IMR-90 (cell line): Measurements from ENCODE around the gene SRGAP3. TPM values are rescaled to one million over a fixed set of nuclear protein-coding genes. Genes with fewer than 3 reads are reported as not detected.

ENCODE experiments used
- ATAC-seq: fragments of 200-7000 bp; cut with Tn5 transposase; 2 replicates; pipeline ENCODE4 v1.9.1; 2020; ENCODE audit warnings: low read depth, mild to moderate bottlenecking, moderate library complexity
- BruUV-seq: library from RNA; stranded (reverse); fragments of 400-500 nt; replicated peaks from 2 replicates; lab custom pipeline; 2021; lab: Mats Ljungman, UMichigan
- CTCF ChIA-PET: fragments of 300-600 bp; formaldehyde crosslinking; extraction: SDS; loops from one replicate; lab custom pipeline; 2021; ENCODE audit warnings: antibody characterized with exemption; lab: Yijun Ruan, JAX
- POLR2A ChIA-PET: fragments of 300-600 bp; sonication (Branson Sonifier 250); formaldehyde crosslinking; loops from one replicate; lab custom pipeline; 2022; ENCODE audit warnings: antibody characterized with exemption; ENCODE audit not compliant: unreplicated experiment; lab: Charles Lee
- DNase-seq: peaks from one replicate; pipeline ENCODE4 v3.0.0; 2013
- H2AFZ ChIP-seq: replicated peaks from 2 replicates; pipeline ENCODE3; 2013; ENCODE audit warnings: low read length, mild to moderate bottlenecking; ENCODE audit not compliant: poor library complexity
- H2AK5ac ChIP-seq: 2 replicates; pipeline ENCODE4 v1.6.1; 2013; ENCODE audit warnings: low read depth, low read length, inconsistent platforms
- H2AK9ac ChIP-seq: replicated peaks from 2 replicates; pipeline ENCODE3; 2013; ENCODE audit warnings: mild to moderate bottlenecking, low read depth, low read length, moderate library complexity; ENCODE audit not compliant: poor library complexity
- H2BK120ac ChIP-seq: 2 replicates; pipeline ENCODE4 v1.6.1; 2013; ENCODE audit warnings: low read depth, low read length, inconsistent platforms
- H2BK15ac ChIP-seq: 3 replicates; pipeline ENCODE4 v1.6.1; 2013; ENCODE audit warnings: low read depth, low read length, inconsistent platforms
- H2BK20ac ChIP-seq: 2 replicates; pipeline ENCODE4 v1.6.1; 2013; ENCODE audit warnings: low read depth, mild to moderate bottlenecking, inconsistent platforms, low read length, moderate library complexity
- H2BK5ac ChIP-seq: 2 replicates; pipeline ENCODE4 v1.6.1; 2013; ENCODE audit warnings: mild to moderate bottlenecking, low read depth, low read length, inconsistent platforms; ENCODE audit not compliant: poor library complexity, severe bottlenecking
- H3K14ac ChIP-seq: replicated peaks from 2 replicates; pipeline ENCODE4 v1.6.1; 2013; ENCODE audit warnings: low read depth, low read length, inconsistent platforms
- H3K18ac ChIP-seq: 2 replicates; pipeline ENCODE4 v1.6.1; 2013; ENCODE audit warnings: low read depth, low read length, control low read depth
- H3K23ac ChIP-seq: 2 replicates; pipeline ENCODE4 v1.6.1; 2013; ENCODE audit warnings: low read depth, low read length, inconsistent platforms
- H3K27ac ChIP-seq: 2 replicates; pipeline ENCODE4 v1.5.1; 2013; ENCODE audit warnings: mild to moderate bottlenecking, control low read depth, low read length; ENCODE audit not compliant: insufficient read depth
- H3K27me3 ChIP-seq: 2 replicates; pipeline ENCODE4 v1.6.1; 2013; ENCODE audit warnings: low read length; ENCODE audit not compliant: control insufficient read depth, insufficient read depth
- H3K36me3 ChIP-seq: 2 replicates; pipeline ENCODE4 v1.6.1; 2013; ENCODE audit warnings: low read length, mixed read lengths; ENCODE audit not compliant: control insufficient read depth, insufficient read depth
- H3K4ac ChIP-seq: 2 replicates; pipeline ENCODE4 v1.6.1; 2013; ENCODE audit warnings: low read depth, low read length, inconsistent platforms
- H3K4me1 ChIP-seq: 2 replicates; pipeline ENCODE4 v1.6.1; 2013; ENCODE audit warnings: low read length, mixed read lengths; ENCODE audit not compliant: control insufficient read depth, insufficient read depth
- H3K4me2 ChIP-seq: 2 replicates; pipeline ENCODE4 v1.6.1; 2013; ENCODE audit warnings: low read depth, mild to moderate bottlenecking, control low read depth, low read length, moderate library complexity
- H3K4me3 ChIP-seq: 2 replicates; pipeline ENCODE4 v1.5.1; 2013; ENCODE audit warnings: low read depth, mild to moderate bottlenecking, control low read depth, low read length, moderate library complexity; ENCODE audit not compliant: insufficient read depth
- H3K56ac ChIP-seq: 2 replicates; pipeline ENCODE4 v1.6.1; 2013; ENCODE audit warnings: low read length, inconsistent platforms; ENCODE audit not compliant: insufficient read depth; ENCODE audit errors: extremely low read depth
- H3K79me1 ChIP-seq, 2 experiments: 2 replicates each; pipeline ENCODE4 v1.6.1; 2013; ENCODE audit warnings: low read length in 2 of 2, inconsistent platforms in 1 of 2, low read depth in 1 of 2
- H3K9ac ChIP-seq: 2 replicates; pipeline ENCODE4 v1.6.1; 2013; ENCODE audit warnings: low read depth, low read length, control low read depth
- H3K9me1 ChIP-seq: 2 replicates; pipeline ENCODE4 v1.6.1; 2013; ENCODE audit warnings: low read length, inconsistent platforms; ENCODE audit not compliant: insufficient read depth
- H3K9me3 ChIP-seq: 2 replicates; pipeline ENCODE4 v1.6.1; 2013; ENCODE audit warnings: low read length; ENCODE audit not compliant: control insufficient read depth, insufficient read depth
- H4K20me1 ChIP-seq: 2 replicates; pipeline ENCODE4 v1.6.1; 2013; ENCODE audit warnings: low read length, inconsistent platforms; ENCODE audit not compliant: insufficient read depth
- H4K5ac ChIP-seq: 2 replicates; pipeline ENCODE4 v1.6.1; 2013; ENCODE audit warnings: mild to moderate bottlenecking, low read depth, low read length, control low read depth
- H4K8ac ChIP-seq, 2 experiments: 2 replicates each; pipeline ENCODE4 v1.6.1; 2013; ENCODE audit warnings: low read depth in 2 of 2, low read length in 2 of 2, control low read depth in 1 of 2, inconsistent platforms in 1 of 2
- H4K91ac ChIP-seq: 2 replicates; pipeline ENCODE4 v1.6.1; 2013; ENCODE audit warnings: low read depth, low read length, inconsistent platforms; ENCODE audit not compliant: insufficient read depth
- BHLHE40 ChIP-seq: fragments of 150-350 bp; IDR thresholded peaks from 2 replicates; pipeline ENCODE4 v1.6.1; 2016; ENCODE audit warnings: mild to moderate bottlenecking, low read depth, low read length
- CEBPB ChIP-seq: IDR thresholded peaks from 2 replicates; pipeline ENCODE4 v1.6.1; 2012; ENCODE audit warnings: low read depth, low read length, improper control_type of control experiment
- CHD1 ChIP-seq: IDR thresholded peaks from 2 replicates; pipeline ENCODE4 v1.6.1; 2012; ENCODE audit warnings: low read depth, low read length, improper control_type of control experiment
- ELK1 ChIP-seq: fragments of 150-350 bp; IDR thresholded peaks from 2 replicates; pipeline ENCODE4 v1.6.1; 2016; ENCODE audit warnings: low read depth, mild to moderate bottlenecking, low read length, moderate library complexity, borderline replicate concordance
- FOS ChIP-seq: fragments of 150-350 bp; IDR thresholded peaks from 2 replicates; pipeline ENCODE4 v1.6.1; 2016; ENCODE audit warnings: low read depth, low read length
- MAZ ChIP-seq: IDR thresholded peaks from 2 replicates; pipeline ENCODE4 v1.6.1; 2012; ENCODE audit warnings: low read depth, mild to moderate bottlenecking, low read length, improper control_type of control experiment, moderate library complexity, borderline replicate concordance
- NFE2L2 ChIP-seq: fragments of 150-350 bp; IDR thresholded peaks from 2 replicates; pipeline ENCODE4 v1.6.1; 2016; ENCODE audit warnings: low read depth, mild to moderate bottlenecking, low read length
- RAD21 ChIP-seq: IDR thresholded peaks from 2 replicates; pipeline ENCODE4 v1.6.1; 2012; ENCODE audit warnings: low read length, improper control_type of control experiment
- RCOR1 ChIP-seq: IDR thresholded peaks from 2 replicates; pipeline ENCODE4 v1.6.1; 2012; ENCODE audit warnings: mild to moderate bottlenecking, low read length, improper control_type of control experiment; ENCODE audit not compliant: insufficient replicate concordance
- RFX5 ChIP-seq: IDR thresholded peaks from 2 replicates; pipeline ENCODE4 v1.8.0; 2012; ENCODE audit warnings: low read depth, mild to moderate bottlenecking, low read length, moderate library complexity
- USF2 ChIP-seq: fragments of 150-350 bp; IDR thresholded peaks from 2 replicates; pipeline ENCODE4 v1.6.1; 2017; ENCODE audit warnings: mild to moderate bottlenecking, antibody characterized with exemption, low read length, low read depth
- WGBS, 2 experiments: methylation state at CpG; one replicate each; pipeline versions ENCODE4 v1.1.5 to v1.1.7; 2013; ENCODE audit warnings: missing lambda C conversion rate in 2 of 2; ENCODE audit not compliant: insufficient read length in 1 of 2; ENCODE audit errors: extremely low coverage in 2 of 2; 5-methylcytosine and 5-hydroxymethylcytosine counted together
- dilution Hi-C: fragments of 300-500 bp; cut with HindIII; formaldehyde crosslinking; loops from one replicate; pipeline ENCODE4 v1.14.3; 2018; ENCODE audit warnings: low sequenced_read_pairs; ENCODE audit not compliant: unreplicated experiment
- in situ Hi-C: fragments of 300-500 bp; cut with MboI; formaldehyde crosslinking; loops from 3 replicates; pipeline ENCODE4 v1.14.3; 2019; ENCODE audit warnings: low sequenced_read_pairs, inconsistent platforms, mixed read lengths
- intact Hi-C: fragments of 100-400 bp; cut with micrococcal nuclease; formaldehyde crosslinking; loops from 2 replicates; pipeline ENCODE4 v1.10.0; 2022
- polyA plus RNA-seq, 3 experiments: library from polyadenylated mRNA; depleted of rRNA; stranded (reverse); fragments of >200 nt; gene quantifications; 2 replicates each; pipeline ENCODE4 v1.2.3, GENCODE V29; 2012; ENCODE audit warnings: low replicate concordance in 1 of 3
- total RNA-seq: library from RNA; depleted of rRNA; stranded (reverse); fragments of >200 nt; gene quantifications from 2 replicates; pipeline ENCODE4 v1.2.3, GENCODE V29; 2012

SRGAP3 gene
- total and polyA plus RNA-seq, 2 of the 4 experiments (the other 2 are of a cell fraction) = 0.68 to 1.4 TPM

- Histone ChIP-seq H3K27ac (no peak overlapping the region), H3K4me1 (no peaks in the 10 kb centered on the region), H3K9ac (no peak overlapping the region), H4K5ac (no peak overlapping the region), H3K9me3 (no peaks in the 10 kb centered on the region), H3K36me3 (no peaks in the 10 kb centered on the region), H3K56ac (no peak overlapping the region), H2AK5ac (no peak overlapping the region), H3K27me3 (peaks cover 19% of the 10 kb centered on the region), H2BK120ac (no peak overlapping the region), H3K18ac (no peak overlapping the region), H3K23ac (no peak overlapping the region), H2BK20ac (no peak overlapping the region), H4K91ac (no peak overlapping the region), H3K9me1 (no peaks in the 10 kb centered on the region), H2AK9ac (no peak overlapping the region), H2AFZ (no peak overlapping the region), H4K20me1 (no peaks in the 10 kb centered on the region), H3K4me2 (no peak overlapping the region), H3K14ac (no peak overlapping the region), H3K4me3 (no peak overlapping the region), H3K4ac (no peak overlapping the region), H2BK15ac (no peak overlapping the region), H4K8ac (no peak overlapping the region), H3K79me1 (no peaks in the 10 kb centered on the region), H2BK5ac (no peak overlapping the region)
- no TSS peak for BruUV-seq
- POLR2A ChIA-PET = no interaction called here
- in situ Hi-C loops = no loop called here
- WGBS, 2 experiments = 46% methylated on average over 3 of the region's 5 CpGs; no CpG with 5 or more reads in 1 of the 2 experiments
- no peak for TF ChIP-seq RAD21
- TF ChIP-seq CHD1 = no peak
- no peak for TF ChIP-seq FOS
- TF ChIP-seq RFX5 = no peak
- no peak for TF ChIP-seq USF2
- TF ChIP-seq RCOR1 = no peak
- no peak for TF ChIP-seq BHLHE40
- no peak for TF ChIP-seq ELK1
- no peak for TF ChIP-seq CEBPB
- TF ChIP-seq MAZ = no peak
- no peak for TF ChIP-seq NFE2L2
- dilution Hi-C loops = no loop called here
- DNase-seq (no peak), ATAC-seq (no peak)
- intact Hi-C loops = no loop called here
- CTCF ChIA-PET = no interaction called here
These were observed 148.9 kb downstream of the SRGAP3 start for GRCh38 chr3:9100513-9100894.
